AG08396 (cell line): ENCODE data around the gene IL33.
"Not testable (repeated sequence)": the region's sequence is repeated elsewhere in the genome, so short reads cannot be mapped to it uniquely, and the experiment has no call there.

Source experiments
- DNase-seq: peaks from one replicate; pipeline ENCODE4 v3.0.0; 2012; ENCODE audit warnings: low spot score, mixed read lengths

Gene IL33, protein sequence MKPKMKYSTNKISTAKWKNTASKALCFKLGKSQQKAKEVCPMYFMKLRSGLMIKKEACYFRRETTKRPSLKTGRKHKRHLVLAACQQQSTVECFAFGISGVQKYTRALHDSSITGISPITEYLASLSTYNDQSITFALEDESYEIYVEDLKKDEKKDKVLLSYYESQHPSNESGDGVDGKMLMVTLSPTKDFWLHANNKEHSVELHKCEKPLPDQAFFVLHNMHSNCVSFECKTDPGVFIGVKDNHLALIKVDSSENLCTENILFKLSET

GRCh38 chr9:6215562-6215961 is at the start of gene IL33:
Gene IL33 (plus strand): TSS chr9:6215807. CDS start chr9:6241695, 25,888 bp downstream.
- DNase-seq = no peak

- DNase-seq = no peak
Measured at GRCh38 chr9:6171667-6172066, 43.9 kb upstream of the IL33 start.

DNA sequence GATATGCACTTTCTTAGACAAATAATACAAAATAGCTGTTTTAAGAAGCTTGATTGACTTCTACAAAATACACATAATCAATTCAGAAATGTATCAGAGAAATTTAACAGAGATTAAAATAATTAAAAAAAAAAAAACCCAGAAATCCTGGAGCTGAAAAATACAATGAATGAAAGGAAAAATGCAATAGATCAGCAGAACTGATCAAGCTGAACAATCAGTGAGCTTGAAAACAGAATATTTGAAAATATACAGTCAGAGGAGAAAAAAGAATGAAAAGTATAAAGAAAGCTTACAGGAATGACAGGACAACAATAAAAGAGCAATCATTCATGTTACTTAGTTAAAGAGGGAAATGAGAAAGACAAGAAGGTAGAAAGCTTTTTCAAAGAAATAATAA is 41.7 kb upstream of the IL33 start:
- DNase-seq = no peak

GRCh38 chr9:6182549-6183226 is 32.9 kb upstream of the IL33 start:
- not testable (repeated sequence) for DNase-seq

DNA sequence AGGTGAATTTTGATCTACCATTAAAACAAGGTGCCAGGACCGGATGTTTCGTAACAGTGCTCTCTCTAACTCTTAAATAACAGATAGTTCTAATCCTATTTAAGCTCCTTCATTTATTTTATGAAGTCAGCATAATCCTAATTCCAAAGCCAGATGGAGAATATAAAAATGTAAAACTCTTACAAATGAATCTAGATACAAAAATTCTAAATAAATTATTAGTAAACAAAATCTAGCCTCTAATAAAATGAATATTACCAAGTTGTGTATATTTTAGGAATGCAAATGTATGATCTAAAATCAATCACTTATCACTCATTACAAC is 32.4 kb upstream of the IL33 start:
- DNase-seq = no peak

GRCh38 chr9:6183627-6184026 is 32.0 kb upstream of the IL33 start:
- no peak for DNase-seq

- peak; percentile 24 for DNase-seq
Measured at GRCh38 chr9:6184749-6185645, 30.6 kb upstream of the IL33 start.

GRCh38 chr9:6186691-6187090 is 28.9 kb upstream of the IL33 start:
- no peak for DNase-seq

DNA sequence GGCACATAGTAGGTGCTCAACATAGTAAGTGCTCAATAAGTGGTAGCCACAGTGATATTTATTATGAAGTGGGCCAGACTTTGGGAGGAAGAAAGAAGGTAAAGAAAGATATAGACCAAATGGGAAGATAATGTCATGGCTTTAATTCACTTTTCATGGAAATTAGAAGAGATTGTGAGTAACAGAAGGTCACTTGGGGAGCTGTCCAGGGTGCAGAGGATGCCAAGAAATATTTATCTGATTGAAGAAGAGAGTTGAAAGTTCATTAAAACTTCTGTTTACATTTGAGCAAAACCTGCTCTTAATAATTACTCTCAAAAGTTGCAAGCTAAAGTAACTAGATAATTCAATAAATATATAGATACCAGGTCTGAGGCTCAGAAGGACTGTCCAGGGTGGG is 28.3 kb upstream of the IL33 start:
- no peak for DNase-seq

- no peak for DNase-seq
Measured at GRCh38 chr9:6188466-6188865, 27.1 kb upstream of the IL33 start.

- DNase-seq = no peak
Measured at GRCh38 chr9:6188906-6189305, 26.7 kb upstream of the IL33 start.

- DNase-seq = no peak
Measured at GRCh38 chr9:6194934-6195333, 20.7 kb upstream of the IL33 start.

- DNase-seq = no peak
Measured at GRCh38 chr9:6195714-6196360, 19.8 kb upstream of the IL33 start.

DNA sequence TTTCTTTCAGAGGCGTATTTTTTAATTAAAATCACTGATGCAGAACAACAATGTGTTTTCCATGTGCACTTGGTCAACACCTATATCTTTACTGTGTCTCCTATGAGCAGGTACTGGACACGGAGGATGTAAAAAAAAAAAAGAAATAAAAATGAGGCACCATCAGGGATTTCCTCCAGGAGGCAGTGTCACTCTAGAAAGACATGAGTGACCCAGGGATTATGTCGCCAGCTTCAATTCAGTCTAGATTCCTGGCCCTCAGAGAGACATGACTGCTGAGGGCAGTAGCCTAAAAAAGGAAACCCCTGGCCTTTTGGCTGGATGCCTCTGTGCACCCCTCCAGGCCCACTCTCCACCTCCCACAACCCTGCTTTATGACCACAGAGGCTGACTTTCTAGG is 18.3 kb upstream of the IL33 start:
- DNase-seq = peak; percentile 31

DNA sequence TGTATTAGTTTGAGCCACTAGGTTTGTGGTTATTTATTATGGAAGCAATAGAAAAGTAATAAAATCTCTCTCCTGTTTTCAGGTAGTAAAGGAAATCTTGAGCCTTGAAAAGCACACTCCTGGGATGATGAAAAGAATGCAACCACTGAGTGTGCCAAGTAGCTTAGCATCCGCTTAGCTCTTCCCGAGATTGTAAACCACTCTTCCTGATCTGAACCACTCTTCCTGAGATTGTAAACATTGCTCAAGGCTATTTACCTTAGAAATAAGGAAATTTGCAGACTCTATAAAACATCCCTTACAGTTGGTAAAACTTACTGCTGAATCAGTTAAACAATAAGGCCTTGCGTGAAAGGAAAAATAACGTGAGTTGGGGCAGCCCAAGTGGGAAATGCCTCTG is 17.4 kb upstream of the IL33 start:
- no peak for DNase-seq

DNA sequence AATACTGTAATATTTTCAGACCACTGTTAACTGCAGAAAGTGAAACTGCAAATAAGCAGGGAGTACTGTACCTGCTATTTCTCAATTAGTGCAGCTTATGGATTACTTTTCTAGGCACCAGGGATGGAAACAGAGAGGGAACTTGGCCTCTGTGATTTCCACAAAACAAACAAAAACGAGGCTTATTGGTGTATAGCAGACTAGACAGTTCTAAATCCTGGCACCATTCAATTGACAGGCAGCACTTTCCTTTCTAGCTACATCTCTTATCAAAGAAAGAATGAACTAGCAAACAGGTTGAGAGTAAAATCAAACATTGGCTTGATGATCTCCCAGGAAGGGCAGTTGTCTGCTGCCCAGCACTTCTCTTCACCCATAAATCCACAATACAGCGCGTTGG is 16.0 kb upstream of the IL33 start:
- DNase-seq = no peak

DNA sequence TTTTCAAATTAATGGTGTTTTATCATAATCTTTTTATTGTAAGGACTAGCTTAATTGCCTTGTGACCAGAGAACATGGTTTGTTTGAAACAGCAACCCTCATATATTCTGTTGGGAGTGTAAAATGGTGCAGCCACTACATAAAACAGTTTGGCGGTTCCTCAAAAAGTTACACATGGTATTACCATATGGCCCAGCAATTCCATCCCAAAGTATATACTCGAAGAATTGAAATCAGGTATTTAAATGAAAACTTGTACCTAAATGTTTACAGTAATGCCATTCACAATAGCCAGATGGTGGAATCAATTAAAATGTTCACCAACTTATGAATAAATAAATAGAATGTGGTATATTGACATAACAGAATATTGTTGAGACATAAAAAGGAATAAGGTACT is 14.8 kb upstream of the IL33 start:
- DNase-seq = no peak

GRCh38 chr9:6209966-6210365 is 5.6 kb upstream of the IL33 start:
- no peak for DNase-seq

DNA sequence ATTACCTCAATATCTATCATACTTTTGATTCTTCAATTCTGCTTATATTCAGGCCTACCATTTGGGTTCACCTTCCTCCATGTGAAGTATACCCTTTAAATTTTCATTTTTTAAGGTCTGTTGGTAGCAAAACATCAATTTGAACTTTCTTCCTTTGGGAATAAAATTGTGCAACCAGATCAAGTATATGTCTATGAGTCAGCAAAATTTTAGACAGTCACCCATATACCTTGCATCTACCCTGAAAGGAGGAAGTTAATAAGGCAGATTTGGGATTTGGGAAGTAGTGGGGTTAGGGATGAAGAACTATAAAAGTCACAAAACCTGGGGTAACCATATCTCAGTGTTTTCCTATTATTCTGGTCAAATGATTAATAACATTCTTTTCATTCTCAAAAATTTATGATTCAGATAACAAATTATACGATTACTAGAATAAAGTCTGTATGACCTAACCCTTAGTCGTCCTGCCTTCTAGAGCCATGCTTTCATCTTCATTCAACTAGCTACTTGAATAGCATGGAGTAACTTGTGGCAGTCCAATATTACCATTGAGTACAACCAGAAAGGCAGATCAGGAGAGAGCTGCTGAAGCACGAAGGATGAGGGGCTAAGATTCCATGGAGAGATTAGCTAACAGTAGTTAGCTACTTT is 2.8 kb upstream of the IL33 start:
- no peak for DNase-seq

- no peak for DNase-seq
Measured at GRCh38 chr9:6214434-6214833, 1.2 kb upstream of the IL33 start.

DNA sequence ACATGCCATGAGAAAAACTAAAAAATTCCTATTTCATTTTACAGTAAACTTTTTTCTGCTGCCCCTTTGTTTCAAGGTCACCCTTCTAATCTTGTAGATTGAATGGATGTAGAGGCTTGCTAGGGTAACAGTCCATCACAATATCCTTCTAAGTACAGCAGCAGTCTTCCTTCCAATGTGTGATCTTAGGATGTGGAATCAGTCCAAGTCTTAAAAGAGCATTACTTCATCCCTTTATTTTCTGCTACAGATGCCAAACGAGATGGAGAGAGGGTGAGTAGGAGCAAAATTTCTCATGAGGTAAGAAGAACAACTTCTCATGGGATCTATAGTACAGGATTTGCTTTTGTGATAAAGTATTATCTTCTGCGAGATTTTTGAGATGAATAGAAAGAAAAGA is 704 bp upstream of the IL33 start:
- DNase-seq = no peak

- DNase-seq = no peak
Measured at GRCh38 chr9:6216002-6216401, 395 bp downstream of the IL33 start.
